T47D (cell line): Measurements from ENCODE around the gene DLK1.

ENCODE experiments used
- DNase-seq, 2 experiments: peaks; one replicate each; pipeline versions ENCODE4 v3.0.0 to v3.0.0-alpha.2; 2011 to 2012; ENCODE audit warnings: low read depth in 1 of 2, low spot score in 1 of 2
- JUND ChIP-seq: IDR thresholded peaks from 2 replicates; pipeline ENCODE4 v1.6.1; 2012; ENCODE audit warnings: low read depth
- in situ Hi-C: cut with HindIII; loops from 2 replicates; pipeline ENCODE4 v1.10.0; 2016; ENCODE audit warnings: low sequenced_read_pairs, low pct_unique_long_range_greater_than_20kb

The DLK1 gene

GRCh38 chr14:100767788-100768536 is 41.3 kb downstream of the DLK1 start:
- DNase-seq = no peak
- in situ Hi-C loops = no loop called here
- no peak for TF ChIP-seq JUND

- no peak for TF ChIP-seq JUND
These were observed 42.6 kb downstream of the DLK1 start for GRCh38 chr14:100769035-100769939.

GRCh38 chr14:100770046-100770445 is 43.4 kb downstream of the DLK1 start:
- no peak for DNase-seq
- in situ Hi-C loops = no loop called here
- no peak for TF ChIP-seq JUND

More at GRCh38 chr14:100769035-100769939, 42.6 kb downstream of the DLK1 start:
- DNase-seq = peak in 1 of 2 experiments; percentile 20
- in situ Hi-C loops = no loop called here

GRCh38 chr14:100770605-100771120 is 44.0 kb downstream of the DLK1 start:
- in situ Hi-C loops = no loop called here
- DNase-seq = no peak
- no peak for TF ChIP-seq JUND

- DNase-seq = no peak
- no peak for TF ChIP-seq JUND
- in situ Hi-C loops = no loop called here
These were observed 44.6 kb downstream of the DLK1 start for GRCh38 chr14:100771121-100771800.

GRCh38 chr14:100772607-100773165 is 46.0 kb downstream of the DLK1 start:
- no peak for DNase-seq
- TF ChIP-seq JUND = no peak
- in situ Hi-C loops = no loop called here

GRCh38 chr14:100773331-100774163 is 46.9 kb downstream of the DLK1 start:
- in situ Hi-C loops = no loop called here
- no peak for TF ChIP-seq JUND
- DNase-seq = no peak

- in situ Hi-C loops = no loop called here
- no peak for DNase-seq
- TF ChIP-seq JUND = no peak
These were observed 47.5 kb downstream of the DLK1 start for GRCh38 chr14:100774164-100774537.

- no peak for TF ChIP-seq JUND
- in situ Hi-C loops = no loop called here
- no peak for DNase-seq
These were observed 48.7 kb downstream of the DLK1 start for GRCh38 chr14:100775351-100775830.

- no peak for TF ChIP-seq JUND
- DNase-seq = no peak
- in situ Hi-C loops = no loop called here
These were observed 49.3 kb downstream of the DLK1 start for GRCh38 chr14:100775831-100776591.
